C1 segment of cervical spinal cord (tissue), 14 donors: ENCODE data around the gene ITM2C.
A peak's percentile ranks its signal among the peaks of the same experiment; 100 is the strongest.

Experiments
- DNase-seq, 14 donors: peaks; one replicate each; lab custom pipeline; 2025; lab: John Stamatoyannopoulos, UW

ITM2C gene

GRCh38 chr2:230891064-230891463 is 26.3 kb downstream of the ITM2C start:
- no peak for DNase-seq

GRCh38 chr2:230891509-230891908 is 26.8 kb downstream of the ITM2C start:
- no peak for DNase-seq

- DNase-seq = peak in 3 of 14 donors; percentile 28 to 44 (median 37)
Measured at GRCh38 chr2:230893338-230893737, 28.6 kb downstream of the ITM2C start.

GRCh38 chr2:230893841-230894781 is 29.4 kb downstream of the ITM2C start:
- peak in 6 of 14 donors; percentile 26 to 82 (median 58) for DNase-seq

GRCh38 chr2:230895536-230896345 is 31.0 kb downstream of the ITM2C start:
- DNase-seq = no peak

- no peak for DNase-seq
Measured at GRCh38 chr2:230896346-230897115, 31.8 kb downstream of the ITM2C start.

- no peak for DNase-seq
Measured at GRCh38 chr2:230898016-230898712, 33.4 kb downstream of the ITM2C start.

- no peak for DNase-seq
Measured at GRCh38 chr2:230898713-230899091, 34.0 kb downstream of the ITM2C start.

GRCh38 chr2:230899287-230899686 is 34.5 kb downstream of the ITM2C start:
- DNase-seq = peak in 3 of 14 donors; percentile 27 to 33 (median 28)

- DNase-seq = no peak
Measured at GRCh38 chr2:230899786-230900185, 35.0 kb downstream of the ITM2C start.

GRCh38 chr2:230900336-230900995 is 35.7 kb downstream of the ITM2C start:
- no peak for DNase-seq

GRCh38 chr2:230901006-230901405 is 36.3 kb downstream of the ITM2C start:
- DNase-seq = no peak

- DNase-seq = peak in 2 of 14 donors; percentile 8 to 29
Measured at GRCh38 chr2:230902180-230902899, 37.6 kb downstream of the ITM2C start.

GRCh38 chr2:230903231-230904150 is 38.7 kb downstream of the ITM2C start:
- DNase-seq = no peak

GRCh38 chr2:230904856-230905447 is 40.2 kb downstream of the ITM2C start:
- no peak for DNase-seq

GRCh38 chr2:230905448-230906421 is 41.0 kb downstream of the ITM2C start:
- no peak for DNase-seq
